Gastroesophageal sphincter (tissue), 4 donors: Measurements from ENCODE around the gene C22orf31. TPM values are rescaled to one million over a fixed set of nuclear protein-coding genes. Genes with fewer than 3 reads are reported as not detected.

ENCODE experiments used
- ATAC-seq: fragments of 150-250 bp; one replicate; pipeline ENCODE4 v1.9.1; 2016; ENCODE audit warnings: mild to moderate bottlenecking, moderate library complexity
- H3K27ac ChIP-seq, 4 donors: fragments of 200-600 bp; sonication (generic) in 3 of 4; 1 replicate in 3 of 4; 2 replicates in 1 of 4; pipeline ENCODE4 v1.5.1; 2016 to 2019
- H3K27me3 ChIP-seq: fragments of 200-600 bp; sonication (generic); one replicate; pipeline ENCODE4 v1.5.1; 2019
- H3K36me3 ChIP-seq, 2 donors: fragments of 200-600 bp; sonication (generic); one replicate each; pipeline ENCODE4 v1.5.1; 2019; ENCODE audit warnings: control low read depth in 1 of 2
- H3K4me1 ChIP-seq, 3 donors: fragments of 200-600 bp; sonication (generic); 1 replicate in 2 of 3; 2 replicates in 1 of 3; pipeline ENCODE4 v1.5.1; 2016 to 2019; ENCODE audit warnings: control low read depth in 2 of 3
- H3K4me3 ChIP-seq, 2 donors: fragments of 200-600 bp; sonication (generic); one replicate each; pipeline ENCODE4 v1.5.1; 2019; ENCODE audit warnings: mild to moderate bottlenecking in 1 of 2, moderate library complexity in 1 of 2
- H3K9me3 ChIP-seq, 3 donors: fragments of 200-600 bp; sonication (generic); one replicate each; pipeline ENCODE4 v1.5.1; 2017 to 2019; ENCODE audit warnings: control low read depth in 2 of 3
- CTCF ChIP-seq, 4 experiments: fragments of 200-600 bp in 2 of 4; fragments of 450-650 bp in 2 of 4; sonication (generic) in 1 of 4; IDR thresholded peaks; one replicate each; pipeline ENCODE4 v1.5.1; 2017 to 2019; ENCODE audit warnings: antibody characterized with exemption in 4 of 4, mild to moderate bottlenecking in 2 of 4, moderate library complexity in 2 of 4
- EP300 ChIP-seq: sonication (generic); formaldehyde crosslinking; IDR thresholded peaks from one replicate; pipeline ENCODE4 v1.6.1; 2017; ENCODE audit warnings: antibody characterized with exemption, mild to moderate bottlenecking
- POLR2A ChIP-seq, 2 donors: fragments of 450-650 bp; IDR thresholded peaks; one replicate each; pipeline ENCODE4 v1.6.1; 2017; ENCODE audit warnings: antibody characterized with exemption in 2 of 2, mild to moderate bottlenecking in 2 of 2, moderate library complexity in 1 of 2
- POLR2AphosphoS5 ChIP-seq: sonication (generic); formaldehyde crosslinking; IDR thresholded peaks from one replicate; pipeline ENCODE4 v1.6.1; 2017; ENCODE audit warnings: antibody characterized with exemption
- WGBS, 2 donors: methylation state at CpG; one replicate each; pipeline ENCODE4 v1.1.5; 2018; ENCODE audit warnings: low coverage in 1 of 2; 5-methylcytosine and 5-hydroxymethylcytosine counted together
- total RNA-seq, 4 donors: library from RNA; depleted of rRNA; stranded (reverse); fragments of >200 nt; gene quantifications; one replicate each; pipeline ENCODE4 v1.1.0, GENCODE V29; 2016

C22orf31 gene
- total RNA-seq, 4 donors from 2014 or later: not detected

- Histone ChIP-seq H3K36me3 (no peaks in the 10 kb centered on the region), H3K4me1 (peaks cover 0 to 34% (median 10%) of the 10 kb centered on the region in 3 donors), H3K27ac (no peak overlapping the region), H3K27me3 (no peaks in the 10 kb centered on the region), H3K4me3 (no peak overlapping the region), H3K9me3 (no peaks in the 10 kb centered on the region)
- no peak for TF ChIP-seq CTCF (IDR thresholded peaks at IDR 0.05)
- no peak for TF ChIP-seq POLR2A (IDR thresholded peaks at IDR 0.05)
- TF ChIP-seq EP300: no peak
- no peak for TF ChIP-seq POLR2AphosphoS5
- 84 to 90% methylated on average over 2 to 3 of the region's 3 CpGs for WGBS, 2 donors
- ATAC-seq: no peak
These were observed 35.1 kb downstream of the C22orf31 start for GRCh38 chr22:29026579-29026978.

GRCh38 chr22:29023172-29023796, 38.3 kb downstream of the C22orf31 start:
- H3K36me3 ChIP-seq: no peaks in the 10 kb centered on the region
- ATAC-seq: no peak
- H3K27ac ChIP-seq: no peak overlapping the region
- WGBS, 2 donors: 69 to 72% methylated on average over 2 of the region's 3 CpGs
- H3K9me3 ChIP-seq: no peaks in the 10 kb centered on the region
- H3K4me3 ChIP-seq: no peak overlapping the region
- H3K4me1 ChIP-seq: peaks cover 0 to 14% (median 0%) of the 10 kb centered on the region in 3 donors
- TF ChIP-seq EP300 (no peak), CTCF (IDR thresholded peaks at IDR 0.05) (no peak), POLR2A (IDR thresholded peaks at IDR 0.05) (no peak), POLR2AphosphoS5 (no peak)
- H3K27me3 ChIP-seq: no peaks in the 10 kb centered on the region

- H3K27ac ChIP-seq: no peak overlapping the region
- H3K4me1 ChIP-seq: peaks cover 0 to 14% (median 0%) of the 10 kb centered on the region in 3 donors
- H3K27me3 ChIP-seq: no peaks in the 10 kb centered on the region
- no peaks in the 10 kb centered on the region for H3K36me3 ChIP-seq
- TF ChIP-seq CTCF (IDR thresholded peaks at IDR 0.05) (no peak), POLR2A (IDR thresholded peaks at IDR 0.05) (no peak), EP300 (no peak), POLR2AphosphoS5 (no peak)
- no peaks in the 10 kb centered on the region for H3K9me3 ChIP-seq
- WGBS, 2 donors: 77 to 80% methylated on average over 6 of the region's 6 CpGs
- ATAC-seq: no peak
- no peak overlapping the region for H3K4me3 ChIP-seq
These were observed 39.4 kb downstream of the C22orf31 start for GRCh38 chr22:29022101-29022817.

GRCh38 chr22:29018293-29019189, 43.1 kb downstream of the C22orf31 start:
- Histone ChIP-seq H3K9me3 (no peaks in the 10 kb centered on the region), H3K27me3 (no peaks in the 10 kb centered on the region)
- WGBS, 2 donors: 100% methylated on average over 2 to 3 of the region's 4 CpGs

More at GRCh38 chr22:29018293-29019189, 43.1 kb downstream of the C22orf31 start:
- TF ChIP-seq EP300 (no peak), POLR2AphosphoS5 (no peak), POLR2A (IDR thresholded peaks at IDR 0.05) (no peak), CTCF (IDR thresholded peaks at IDR 0.05) (no peak)
- H3K4me3 ChIP-seq: no peak overlapping the region
- no peak for ATAC-seq
- H3K36me3 ChIP-seq: no peaks in the 10 kb centered on the region
- H3K4me1 ChIP-seq: peaks cover 0 to 4% (median 0%) of the 10 kb centered on the region in 3 donors
- H3K27ac ChIP-seq: no peak overlapping the region
